A549 (cell line): ENCODE data around the gene FBN3. TPM values are rescaled to one million over a fixed set of nuclear protein-coding genes. Genes with fewer than 3 reads are reported as not detected.
A peak's percentile ranks its signal among the peaks of the same experiment; 100 is the strongest.

Experiments used
- ATAC-seq, 2 experiments: fragments of 200-7000 bp in 1 of 2; fragments of >200 bp in 1 of 2; cut with Nextera tagmentation in 1 of 2; cut with Tn5 transposase in 1 of 2; 3 replicates each; pipeline versions ENCODE4 v1.8.0 to v1.9.1; 2018 to 2020; ENCODE audit warnings: mild to moderate bottlenecking in 1 of 2, moderate library complexity in 1 of 2
- CTCF ChIA-PET: fragments of 300-600 bp; sonication (Branson Sonifier 250); formaldehyde crosslinking; extraction: SDS; loops from one replicate; lab custom pipeline; 2021; ENCODE audit warnings: antibody characterized with exemption, inconsistent platforms; lab: Yijun Ruan, JAX
- POLR2A ChIA-PET: fragments of 350-600 bp; formaldehyde crosslinking; extraction: SDS; loops from one replicate; lab custom pipeline; 2021; ENCODE audit warnings: antibody characterized with exemption, inconsistent platforms; lab: Yijun Ruan, JAX
- DNase-seq, 2 experiments: peaks; one replicate each; pipeline versions ENCODE4 v3.0.0 to v3.0.0-alpha.2; 2011 to 2016; ENCODE audit warnings: low read depth in 1 of 2, low spot score in 1 of 2
- FAIRE-seq: peaks from 2 replicates; lab custom pipeline; 2011; peaks lifted over from hg19 to GRCh38; lab: Jason Lieb, UNC
- H3K27ac ChIP-seq, 2 experiments: fragments of >200 bp; sonication (Bioruptor Twin); formaldehyde crosslinking; 3 replicates each; pipeline ENCODE4 v1.5.1; 2016 to 2017
- H3K4me1 ChIP-seq: fragments of >200 bp; sonication (Bioruptor Twin); formaldehyde crosslinking; 3 replicates; pipeline ENCODE4 v1.6.1; 2016
- H3K4me2 ChIP-seq: fragments of >200 bp; sonication (Bioruptor Twin); formaldehyde crosslinking; 3 replicates; pipeline ENCODE4 v1.6.1; 2016
- H3K4me3 ChIP-seq: fragments of >200 bp; sonication (Bioruptor Twin); formaldehyde crosslinking; 3 replicates; pipeline ENCODE4 v1.5.1; 2016
- H3K9me3 ChIP-seq: fragments of >200 bp; sonication (Bioruptor Twin); formaldehyde crosslinking; 3 replicates; pipeline ENCODE4 v1.6.1; 2016
- ATOH8 ChIP-seq: fragments of 250-450 bp; sonication (Bioruptor Pico); IDR thresholded peaks from 2 replicates; pipeline ENCODE4 v1.5.0; 2020; ENCODE audit warnings: low read depth, mild to moderate bottlenecking, moderate library complexity
- CBX2 ChIP-seq: fragments of 200-600 bp; sonication (generic); IDR thresholded peaks from 2 replicates; pipeline ENCODE4 v1.6.1; 2016; ENCODE audit warnings: low read depth, mild to moderate bottlenecking, borderline replicate concordance
- CEBPB ChIP-seq, 2 experiments: fragments of >200 bp in 1 of 2; sonication (Bioruptor Twin) in 1 of 2; formaldehyde crosslinking in 1 of 2; IDR thresholded peaks; 2 replicates each; pipeline ENCODE4 v1.6.1; 2012 to 2016
- EHF ChIP-seq: fragments of 250-450 bp; sonication (Bioruptor Pico); IDR thresholded peaks from 2 replicates; pipeline ENCODE4 v1.5.0; 2020; ENCODE audit warnings: mild to moderate bottlenecking
- EP300 ChIP-seq, 2 experiments: fragments of >200 bp; sonication (Bioruptor Twin); formaldehyde crosslinking; IDR thresholded peaks; 2 replicates in 1 of 2; 3 replicates in 1 of 2; pipeline ENCODE4 v1.6.1; 2016 to 2017
- FOSL2 ChIP-seq, 2 experiments: fragments of 450-650 bp in 1 of 2; fragments of >200 bp in 1 of 2; sonication (Bioruptor Twin) in 1 of 2; formaldehyde crosslinking; IDR thresholded peaks; 2 replicates each; pipeline versions ENCODE4 v1.5.0 to v1.6.1; 2016 to 2020; ENCODE audit warnings: mild to moderate bottlenecking in 1 of 2, moderate library complexity in 1 of 2
- HMGXB4 ChIP-seq: fragments of 250-450 bp; sonication (Bioruptor Pico); IDR thresholded peaks from 2 replicates; pipeline ENCODE4 v1.5.0; 2021; ENCODE audit warnings: mild to moderate bottlenecking, moderate library complexity, borderline replicate concordance
- JUNB ChIP-seq: fragments of >200 bp; sonication (Bioruptor Twin); formaldehyde crosslinking; IDR thresholded peaks from 2 replicates; pipeline ENCODE4 v1.6.1; 2016
- KDM5A ChIP-seq: fragments of 200-600 bp; sonication (generic); IDR thresholded peaks from 2 replicates; pipeline ENCODE4 v1.6.1; 2016; ENCODE audit warnings: antibody characterized with exemption, mild to moderate bottlenecking
- MAZ ChIP-seq: fragments of 150-350 bp; IDR thresholded peaks from 2 replicates; pipeline ENCODE4 v1.6.1; 2014; ENCODE audit warnings: antibody characterized with exemption, low read depth, low read length, borderline replicate concordance
- POLR2A ChIP-seq: IDR thresholded peaks from 2 replicates; pipeline ENCODE4 v1.6.1; 2012; ENCODE audit warnings: mild to moderate bottlenecking, low read length
- SREBF2 ChIP-seq: fragments of 450-650 bp; IDR thresholded peaks from 2 replicates; pipeline ENCODE4 v1.6.1; 2014; ENCODE audit warnings: mild to moderate bottlenecking, moderate library complexity
- ZC3H11A ChIP-seq: fragments of 450-650 bp; IDR thresholded peaks from 2 replicates; pipeline ENCODE4 v1.6.1; 2014; ENCODE audit warnings: antibody characterized with exemption, mild to moderate bottlenecking
- ZFP36 ChIP-seq: fragments of 450-650 bp; IDR thresholded peaks from 2 replicates; pipeline ENCODE4 v1.6.1; 2014; ENCODE audit warnings: borderline replicate concordance; ENCODE audit not compliant: partially characterized antibody
- ZSCAN20 ChIP-seq: fragments of 250-450 bp; sonication (Bioruptor Pico); IDR thresholded peaks from 2 replicates; pipeline ENCODE4 v1.8.0; 2022; ENCODE audit warnings: mild to moderate bottlenecking, moderate library complexity
- WGBS: methylation state at CpG from one replicate; pipeline ENCODE4 v1.1.6; 2017; ENCODE audit errors: missing lambda C conversion rate; 5-methylcytosine and 5-hydroxymethylcytosine counted together
- polyA plus RNA-seq, 4 experiments: library from polyadenylated mRNA; depleted of rRNA in 3 of 4; stranded (reverse); fragments of >200 nt; fragmentation: RNase III in 1 of 4; extraction: RNeasy Plus Mini Kit Qiagen cat#74134 plus additional on column Dnase treatment in 1 of 4; gene quantifications; 2 replicates in 3 of 4; 3 replicates in 1 of 4; pipeline ENCODE4 v1.2.3, GENCODE V29; 2011 to 2017
- TF ChIP-seq, protein P1 (sequence below): IDR thresholded peaks from 2 replicates; pipeline ENCODE4 v1.6.1; 2012
- TF ChIP-seq, protein P2 (sequence below): fragments of 450-650 bp; IDR thresholded peaks from 2 replicates; pipeline ENCODE4 v1.6.1; 2014; ENCODE audit warnings: antibody characterized with exemption

Gene FBN3
- polyA plus RNA-seq, 2 of the 4 experiments (the other 2 are of a cell fraction): not detected

DNA sequence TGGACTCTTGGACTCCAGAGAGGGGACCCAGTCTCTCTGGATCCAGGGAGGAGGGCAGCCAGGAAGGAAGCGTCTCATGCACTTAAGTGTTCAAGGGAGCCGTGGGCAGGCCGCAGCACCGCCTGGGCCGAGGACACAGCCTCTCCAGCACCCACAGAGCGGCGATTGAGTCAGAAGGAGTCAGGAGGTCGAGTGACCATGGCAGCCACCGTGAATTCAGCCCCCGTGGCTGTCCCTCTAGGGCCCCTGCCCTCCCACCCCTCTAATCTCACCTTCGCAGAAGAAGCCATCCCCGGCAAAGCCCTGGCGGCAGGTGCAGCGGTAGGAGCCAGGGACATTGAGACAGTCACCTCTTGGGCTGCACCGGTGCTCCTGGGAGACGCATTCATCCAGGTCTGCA, 38.0 kb downstream of the FBN3 start:
- no peak for FAIRE-seq
- 60% methylated on average over 3 of the region's 16 CpGs for WGBS
- no peak for ATAC-seq
- H3K9me3 ChIP-seq: no peaks in the 10 kb centered on the region
- ChIA-PET POLR2A (no interaction called here), CTCF (no interaction called here)
- H3K27ac ChIP-seq: no peak overlapping the region
- TF ChIP-seq ZC3H11A (no peak), MAZ (no peak), EP300 (IDR thresholded peaks at IDR 0.05) (no peak), ATOH8 (CRISPR knock-in tag) (no peak), ZSCAN20 (CRISPR knock-in tag) (no peak), POLR2A (no peak), ZFP36 (no peak), KDM5A (no peak), CBX2 (no peak)
- TF ChIP-seq, all 56 proteins: peak for 0
- Histone ChIP-seq H3K4me3 (no peak overlapping the region), H3K4me1 (peaks cover 2% of the 10 kb centered on the region; the same call in 1 of the 3 replicates), H3K4me2 (no peak overlapping the region)
- no peak for DNase-seq

DNA sequence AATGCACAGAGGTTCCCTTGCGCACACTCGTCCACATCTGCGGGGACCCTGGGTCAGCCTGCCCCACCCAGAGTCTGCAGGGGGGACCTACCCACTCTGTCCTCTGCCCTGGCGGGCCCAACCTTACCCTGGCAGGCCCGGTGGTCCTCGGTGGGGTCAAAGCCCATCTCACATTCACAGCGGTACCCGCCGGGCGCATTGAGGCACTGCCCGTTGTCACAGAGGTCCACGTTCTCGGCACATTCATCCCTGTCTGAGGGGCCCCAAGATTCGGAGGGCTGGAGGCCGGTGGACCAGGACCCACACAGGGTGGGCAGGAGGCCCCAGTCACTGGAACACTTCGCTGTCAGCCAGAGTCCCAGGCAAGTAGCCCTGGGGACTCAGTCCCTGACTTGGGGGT, 38.5 kb downstream of the FBN3 start:
- TF ChIP-seq, protein P1, sequence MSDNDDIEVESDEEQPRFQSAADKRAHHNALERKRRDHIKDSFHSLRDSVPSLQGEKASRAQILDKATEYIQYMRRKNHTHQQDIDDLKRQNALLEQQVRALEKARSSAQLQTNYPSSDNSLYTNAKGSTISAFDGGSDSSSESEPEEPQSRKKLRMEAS: no peak
- TF ChIP-seq, protein P2, sequence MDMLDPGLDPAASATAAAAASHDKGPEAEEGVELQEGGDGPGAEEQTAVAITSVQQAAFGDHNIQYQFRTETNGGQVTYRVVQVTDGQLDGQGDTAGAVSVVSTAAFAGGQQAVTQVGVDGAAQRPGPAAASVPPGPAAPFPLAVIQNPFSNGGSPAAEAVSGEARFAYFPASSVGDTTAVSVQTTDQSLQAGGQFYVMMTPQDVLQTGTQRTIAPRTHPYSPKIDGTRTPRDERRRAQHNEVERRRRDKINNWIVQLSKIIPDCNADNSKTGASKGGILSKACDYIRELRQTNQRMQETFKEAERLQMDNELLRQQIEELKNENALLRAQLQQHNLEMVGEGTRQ: no peak
- TF ChIP-seq EHF (no peak), HMGXB4 (CRISPR knock-in tag) (no peak), FOSL2 (IDR thresholded peaks at IDR 0.05) (no peak), FOSL2 (CRISPR knock-in tag; IDR thresholded peaks at IDR 0.05) (no peak), POLR2A (no peak), ZFP36 (no peak), SREBF2 (no peak)
- FAIRE-seq (no peak), ATAC-seq (no peak; a peak in 1 of 6 replicates), DNase-seq (no peak)
- no peak overlapping the region for H3K4me2 ChIP-seq
- no peaks in the 10 kb centered on the region for H3K9me3 ChIP-seq
- no peak overlapping the region for H3K4me3 ChIP-seq
- H3K4me1 ChIP-seq: peaks cover 2% of the 10 kb centered on the region; the same call in 1 of the 3 replicates
- ChIA-PET CTCF (no interaction called here), POLR2A (no interaction called here)
- H3K27ac ChIP-seq: no peak overlapping the region
- WGBS: 80% methylated on average over 1 of the region's 16 CpGs

GRCh38 chr19:8109890-8110662, 39.3 kb downstream of the FBN3 start:
- Histone ChIP-seq H3K4me1 (peaks cover 2% of the 10 kb centered on the region; the same call in 1 of the 3 replicates), H3K4me3 (no peak overlapping the region), H3K27ac (no peak overlapping the region), H3K4me2 (no peak overlapping the region), H3K9me3 (no peaks in the 10 kb centered on the region)
- ChIA-PET CTCF (no interaction called here), POLR2A (no interaction called here)
- TF ChIP-seq MAZ (no peak), JUNB (no peak), CEBPB (IDR thresholded peaks at IDR 0.05) (peak in 1 of 2 experiments; percentile 29; a peak in 1 of 4 replicates)
- 48% methylated on average over 7 of the region's 7 CpGs for WGBS
- FAIRE-seq (no peak), ATAC-seq (no peak), DNase-seq (no peak)
